Thymus (tissue), 11 donors: ENCODE data around the gene FCMR. TPM values are rescaled to one million over a fixed set of nuclear protein-coding genes. Genes with fewer than 3 reads are reported as not detected.
"Not testable (repeated sequence)": the region's sequence is repeated elsewhere in the genome, so short reads cannot be mapped to it uniquely, and the experiment has no call there.

ENCODE experiments used
- DNase-seq, 9 donors: peaks; one replicate each; pipeline ENCODE4 v3.0.0-alpha.2; 2013; ENCODE audit warnings: low spot score in 9 of 9, low read depth in 6 of 9, missing footprints in 1 of 9
- H3K27ac ChIP-seq, 2 donors: one replicate each; pipeline ENCODE4 v1.5.1; 2013; ENCODE audit warnings: control low read depth in 1 of 2, low read depth in 1 of 2, low read length in 1 of 2, mild to moderate bottlenecking in 1 of 2, moderate library complexity in 1 of 2
- H3K27me3 ChIP-seq, 2 donors: one replicate each; pipeline ENCODE4 v1.5.1; 2013; ENCODE audit warnings: low read length in 1 of 2; ENCODE audit not compliant: control insufficient read depth in 2 of 2, insufficient read depth in 1 of 2
- H3K36me3 ChIP-seq, 2 donors: one replicate each; pipeline ENCODE4 v1.5.1; 2013; ENCODE audit warnings: low read length in 1 of 2, mild to moderate bottlenecking in 1 of 2, moderate library complexity in 1 of 2; ENCODE audit not compliant: control insufficient read depth in 2 of 2, insufficient read depth in 2 of 2
- H3K4me1 ChIP-seq, 2 donors: one replicate each; pipeline ENCODE4 v1.5.1; 2013; ENCODE audit warnings: low read length in 2 of 2; ENCODE audit not compliant: control insufficient read depth in 2 of 2, insufficient read depth in 2 of 2
- H3K4me3 ChIP-seq, 2 donors: one replicate each; pipeline ENCODE4 v1.5.1; 2013; ENCODE audit warnings: low read length in 2 of 2, control low read depth in 1 of 2, mild to moderate bottlenecking in 1 of 2
- H3K9me3 ChIP-seq, 2 donors: one replicate each; pipeline ENCODE4 v1.5.1; 2013; ENCODE audit warnings: low read length in 1 of 2, mild to moderate bottlenecking in 1 of 2; ENCODE audit not compliant: control insufficient read depth in 2 of 2, insufficient read depth in 1 of 2
- WGBS: extraction: QIAGEN DNeasy Blood & Tissue Kit; methylation state at CpG from one replicate; pipeline ENCODE4 v1.1.7; 2013; 5-methylcytosine and 5-hydroxymethylcytosine counted together
- polyA plus RNA-seq: library from polyadenylated mRNA; stranded (reverse); fragments of 200-250 nt; gene quantifications from one replicate; pipeline ENCODE4 v1.2.3, GENCODE V29; 2013
- total RNA-seq: library from RNA; stranded (reverse); fragments of 120-200 nt; gene quantifications from one replicate; pipeline ENCODE4 v1.2.4, GENCODE V29; 2013
- donor health status: healthy.

Gene FCMR
- total and polyA plus RNA-seq, 2 donors = 38.9 to 59.0 TPM

DNA sequence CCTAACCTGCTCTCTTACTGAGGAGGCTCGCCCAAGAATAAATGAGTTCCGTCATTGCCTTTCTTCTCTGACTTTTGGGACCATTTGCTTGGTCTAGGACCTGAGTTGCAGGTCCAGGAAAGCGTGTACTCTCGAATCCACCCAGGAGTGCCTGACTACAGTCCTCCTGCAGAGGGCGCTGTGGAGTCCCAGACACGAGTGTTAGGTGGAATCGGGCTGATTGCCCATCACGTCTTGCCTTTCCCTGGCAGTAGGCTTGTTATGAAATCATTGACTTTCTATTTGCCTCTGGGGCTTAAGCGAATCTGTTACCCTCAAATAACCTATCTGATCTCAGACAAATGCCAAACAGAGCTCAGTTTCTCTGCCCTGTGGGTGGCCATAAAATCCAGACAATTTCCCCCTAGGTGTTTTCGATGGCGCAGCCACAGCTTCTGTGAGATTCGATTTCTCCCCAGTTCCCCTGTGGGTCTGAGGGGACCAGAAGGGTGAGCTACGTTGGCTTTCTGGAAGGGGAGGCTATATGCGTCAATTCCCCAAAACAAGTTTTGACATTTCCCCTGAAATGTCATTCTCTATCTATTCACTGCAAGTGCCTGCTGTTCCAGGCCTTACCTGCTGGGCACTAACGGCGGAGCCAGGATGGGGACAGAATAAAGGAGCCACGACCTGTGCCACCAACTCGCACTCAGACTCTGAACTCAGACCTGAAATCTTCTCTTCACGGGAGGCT lies 56.6 kb downstream of the FCMR start, which contains the start of gene IL20:
Gene IL20 (plus strand): TSS at position 685 of the 733 bp plus-strand sequence. CDS start 230 bp downstream, outside the sequence.
- H3K36me3 ChIP-seq = no peaks in the 10 kb centered on the region
- DNase-seq = peak; percentile 31 to 82 (median 62)
- H3K27ac ChIP-seq = no peak within 1 kb of the TSS
- no peaks in the 10 kb centered on the region for H3K9me3 ChIP-seq
- 64% methylated on average over 19 of the region's 19 CpGs for WGBS
- no peaks in the 10 kb centered on the region for H3K27me3 ChIP-seq
- no peaks in the 10 kb centered on the region for H3K4me1 ChIP-seq
- H3K4me3 ChIP-seq = no peak within 1 kb of the TSS

- no peak overlapping the region for H3K27ac ChIP-seq
- no peaks in the 10 kb centered on the region for H3K27me3 ChIP-seq
- WGBS = 93% methylated on average over 1 of the region's 1 CpG
- H3K4me1 ChIP-seq = no peaks in the 10 kb centered on the region
- DNase-seq = no peak
- no peak overlapping the region for H3K4me3 ChIP-seq
- H3K9me3 ChIP-seq = no peaks in the 10 kb centered on the region
- no peaks in the 10 kb centered on the region for H3K36me3 ChIP-seq
Measured at GRCh38 chr1:206863266-206863665, 58.5 kb downstream of the FCMR start.

DNA sequence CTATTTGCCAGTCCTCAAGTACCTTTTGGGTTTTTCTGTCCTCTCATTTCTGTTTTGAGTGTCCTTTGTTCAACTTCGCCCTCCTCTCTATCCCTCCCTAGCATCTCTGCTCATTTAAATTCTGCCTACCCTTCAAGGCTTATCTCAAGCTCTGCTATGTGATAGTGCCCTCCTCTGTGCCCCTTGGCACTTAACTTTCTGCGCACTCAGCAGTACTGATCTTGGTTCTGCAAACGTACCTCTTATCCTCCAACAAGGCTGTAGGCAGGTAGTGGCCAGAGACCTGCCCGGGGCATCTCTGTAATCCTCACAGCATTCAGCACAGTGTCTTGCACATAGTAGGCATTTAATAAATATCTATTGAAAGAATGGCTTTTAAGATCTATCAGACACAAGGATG lies 61.6 kb downstream of the FCMR start:
- Histone ChIP-seq H3K4me3 (no peak overlapping the region), H3K4me1 (no peaks in the 10 kb centered on the region), H3K36me3 (no peaks in the 10 kb centered on the region), H3K27me3 (no peaks in the 10 kb centered on the region), H3K27ac (no peak overlapping the region), H3K9me3 (no peaks in the 10 kb centered on the region)
- WGBS = 98% methylated on average over 4 of the region's 4 CpGs
- DNase-seq = no peak

DNA sequence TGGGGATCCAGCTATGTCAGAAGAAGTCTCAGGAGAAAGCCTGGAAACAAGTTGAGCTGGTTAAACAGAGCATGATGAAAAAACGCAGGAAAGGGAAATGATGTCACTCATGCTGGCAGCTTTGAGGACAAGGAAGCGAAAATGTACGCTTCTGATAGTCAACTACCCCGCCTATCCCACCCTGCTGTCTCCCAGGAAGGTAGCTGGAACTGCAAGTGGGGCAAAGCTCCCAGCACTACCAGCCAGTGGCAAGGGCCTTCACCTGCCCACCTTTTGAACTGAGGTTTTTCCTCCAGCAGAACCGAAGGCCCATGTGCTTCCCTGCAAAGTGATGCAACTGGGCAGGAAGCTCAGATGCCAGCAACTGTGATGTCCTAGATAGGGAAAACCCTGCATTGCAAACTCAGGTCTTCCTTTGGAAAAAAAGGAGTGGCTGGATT lies 62.6 kb downstream of the FCMR start:
- no peak overlapping the region for H3K4me3 ChIP-seq
- WGBS = 94% methylated on average over 5 of the region's 5 CpGs
- no peaks in the 10 kb centered on the region for H3K27me3 ChIP-seq
- H3K4me1 ChIP-seq = no peaks in the 10 kb centered on the region
- peak in 1 of 9 donors; percentile 25 for DNase-seq
- H3K36me3 ChIP-seq = no peaks in the 10 kb centered on the region
- H3K27ac ChIP-seq = no peak overlapping the region
- no peaks in the 10 kb centered on the region for H3K9me3 ChIP-seq

DNA sequence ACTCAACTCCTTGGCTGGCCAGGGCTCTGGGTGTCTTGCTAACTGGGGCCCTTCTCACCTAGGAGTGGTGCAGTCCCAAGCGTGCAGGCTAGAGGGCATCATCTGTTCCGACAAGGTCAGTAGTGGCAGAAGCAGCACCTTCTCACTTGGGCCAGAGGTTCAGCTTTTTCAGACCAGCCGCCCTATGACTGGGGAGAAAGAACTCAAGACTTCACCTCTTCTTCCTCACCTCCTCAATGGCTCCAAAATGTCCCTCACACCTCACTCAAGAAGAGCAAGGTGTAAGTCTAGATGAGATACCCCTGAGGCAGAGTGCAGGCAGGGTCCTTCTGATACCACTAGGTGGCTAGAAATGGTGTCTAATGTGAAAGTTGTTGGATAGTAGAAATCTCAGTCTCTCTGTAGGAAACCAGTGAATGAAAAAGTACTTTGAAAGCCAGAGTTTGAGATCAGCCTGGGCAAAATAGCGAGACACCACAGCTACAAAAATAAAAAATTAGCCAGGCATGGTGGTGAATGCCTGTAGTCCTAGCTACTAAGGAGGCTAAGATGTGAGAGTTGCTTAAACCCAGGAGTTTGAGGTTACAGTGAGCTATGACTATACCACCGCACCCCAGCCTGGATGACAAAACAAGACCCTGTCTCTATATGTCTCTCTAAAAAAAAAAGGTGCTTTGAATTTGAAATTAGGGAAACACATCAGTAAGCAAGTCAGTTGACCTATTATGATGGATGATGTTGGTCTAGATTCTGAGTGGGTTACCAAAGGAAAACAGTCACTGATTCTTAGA lies 64.9 kb downstream of the FCMR start:
- H3K9me3 ChIP-seq = no peaks in the 10 kb centered on the region
- 97% methylated on average over 5 of the region's 5 CpGs for WGBS
- no peak overlapping the region for H3K4me3 ChIP-seq
- no peaks in the 10 kb centered on the region for H3K36me3 ChIP-seq
- H3K4me1 ChIP-seq = no peaks in the 10 kb centered on the region
- no peaks in the 10 kb centered on the region for H3K27me3 ChIP-seq
- DNase-seq = peak in 2 of 9 donors; percentile 29 to 34
- H3K27ac ChIP-seq = no peak overlapping the region

GRCh38 chr1:206855859-206856258 lies 65.9 kb downstream of the FCMR start:
- no peak for DNase-seq
- H3K9me3 ChIP-seq = no peaks in the 10 kb centered on the region
- WGBS = 96% methylated on average over 2 of the region's 2 CpGs
- no peaks in the 10 kb centered on the region for H3K36me3 ChIP-seq
- no peaks in the 10 kb centered on the region for H3K4me1 ChIP-seq
- no peak overlapping the region for H3K4me3 ChIP-seq
- no peak overlapping the region for H3K27ac ChIP-seq
- H3K27me3 ChIP-seq = no peaks in the 10 kb centered on the region

- no peak overlapping the region for H3K27ac ChIP-seq
- 95% methylated on average over 3 of the region's 3 CpGs for WGBS
- no peak for DNase-seq
Measured at GRCh38 chr1:206854401-206855129, 67.2 kb downstream of the FCMR start.

GRCh38 chr1:206853696-206854095 lies 68.0 kb downstream of the FCMR start:
- H3K4me3 ChIP-seq, H3K27ac ChIP-seq, H3K9me3 ChIP-seq, H3K27me3 ChIP-seq, DNase-seq, H3K4me1 ChIP-seq, H3K36me3 ChIP-seq: not testable (repeated sequence)

More at GRCh38 chr1:206854401-206855129, 67.2 kb downstream of the FCMR start:
- H3K27me3 ChIP-seq = no peaks in the 10 kb centered on the region
- H3K4me1 ChIP-seq = no peaks in the 10 kb centered on the region
- H3K9me3 ChIP-seq = no peaks in the 10 kb centered on the region
- no peaks in the 10 kb centered on the region for H3K36me3 ChIP-seq
- H3K4me3 ChIP-seq = no peak overlapping the region
